ENCODE measurements around the gene PARD3. TPM values are rescaled to one million over a fixed set of nuclear protein-coding genes. Genes with fewer than 3 reads are reported as not detected.
A peak's percentile ranks its signal among the peaks of the same experiment; 100 is the strongest.

The PARD3 gene
- total RNA-seq, 4 donors from 2014 or later: 27.3 to 65.3 (median 55.6) TPM

- in situ Hi-C loops (cut with MboI; ENCODE audit: low pct_ligation_motif_present in 1 of 4, low pct_unique_long_range_greater_than_20kb in 1 of 4, low sequenced_read_pairs in 3 of 4) (no loop called here), intact Hi-C loops (cut with DNase I; ENCODE audit: low total_unique reads) (no loop called here)
- no peak overlapping the region for H3K4me3 ChIP-seq
- peaks cover 3 to 52% (median 29%) of the 10 kb centered on the region in 4 donors for H3K4me1 ChIP-seq
- DNase-seq: peak; percentile 78
- TF ChIP-seq POLR2A (IDR thresholded peaks at IDR 0.05) (no peak), EP300 (IDR thresholded peaks at IDR 0.05; ENCODE audit: low read depth) (no peak), CTCF (IDR thresholded peaks at IDR 0.05) (no peak), POLR2AphosphoS5 (IDR thresholded peaks at IDR 0.05) (no peak)
- no peaks in the 10 kb centered on the region for H3K9me3 ChIP-seq
- no peaks in the 10 kb centered on the region for H3K36me3 ChIP-seq
- WGBS, 2 donors (ENCODE audit: low coverage in 1 of 2): 14 to 28% methylated on average over 7 to 8 of the region's 8 CpGs
- no peaks in the 10 kb centered on the region for H3K27me3 ChIP-seq
- peak overlapping the region; percentile 52 to 81 (median 76) for H3K27ac ChIP-seq
Observed at GRCh38 chr10:34861293-34862021, 46.4 kb upstream of the PARD3 start.

- no peak overlapping the region for H3K27ac ChIP-seq
- H3K4me3 ChIP-seq: no peak overlapping the region
- H3K9me3 ChIP-seq: no peaks in the 10 kb centered on the region
- intact Hi-C loops (cut with DNase I; ENCODE audit: low total_unique reads) (no loop called here), in situ Hi-C loops (cut with MboI; ENCODE audit: low pct_ligation_motif_present in 1 of 4, low pct_unique_long_range_greater_than_20kb in 1 of 4, low sequenced_read_pairs in 3 of 4) (no loop called here)
- no peak for DNase-seq
- no peaks in the 10 kb centered on the region for H3K36me3 ChIP-seq
- H3K4me1 ChIP-seq: peaks cover 3 to 43% (median 25%) of the 10 kb centered on the region in 4 donors
- no peak for TF ChIP-seq CTCF (IDR thresholded peaks at IDR 0.05)
- TF ChIP-seq POLR2AphosphoS5 (IDR thresholded peaks at IDR 0.05): no peak
- no peak for TF ChIP-seq EP300 (IDR thresholded peaks at IDR 0.05; ENCODE audit: low read depth)
- no peak for TF ChIP-seq POLR2A (IDR thresholded peaks at IDR 0.05)
- H3K27me3 ChIP-seq: no peaks in the 10 kb centered on the region
Observed at GRCh38 chr10:34859170-34859569, 44.1 kb upstream of the PARD3 start.

- TF ChIP-seq POLR2A (IDR thresholded peaks at IDR 0.05): no peak
- no peak for TF ChIP-seq CTCF (IDR thresholded peaks at IDR 0.05)
- TF ChIP-seq POLR2AphosphoS5 (IDR thresholded peaks at IDR 0.05): no peak
- TF ChIP-seq EP300 (IDR thresholded peaks at IDR 0.05; ENCODE audit: low read depth): no peak
- Histone ChIP-seq H3K4me3 (no peak overlapping the region), H3K27ac (no peak overlapping the region), H3K36me3 (no peaks in the 10 kb centered on the region), H3K27me3 (no peaks in the 10 kb centered on the region), H3K4me1 (peaks cover 3 to 33% (median 19%) of the 10 kb centered on the region in 4 donors), H3K9me3 (no peaks in the 10 kb centered on the region)
- DNase-seq: no peak
- WGBS, 2 donors (ENCODE audit: low coverage in 1 of 2): 69 to 82% methylated on average over 4 to 8 of the region's 8 CpGs
- in situ Hi-C loops (cut with MboI; ENCODE audit: low pct_ligation_motif_present in 1 of 4, low pct_unique_long_range_greater_than_20kb in 1 of 4, low sequenced_read_pairs in 3 of 4): no loop called here
- intact Hi-C loops (cut with DNase I; ENCODE audit: low total_unique reads): no loop called here
Observed at GRCh38 chr10:34858003-34858402, 42.9 kb upstream of the PARD3 start.

- WGBS, 2 donors (ENCODE audit: low coverage in 1 of 2): 16 to 20% methylated on average over 4 to 6 of the region's 6 CpGs
- in situ Hi-C loops (cut with MboI; ENCODE audit: low pct_ligation_motif_present in 1 of 4, low pct_unique_long_range_greater_than_20kb in 1 of 4, low sequenced_read_pairs in 3 of 4): no loop called here
- intact Hi-C loops (cut with DNase I; ENCODE audit: low total_unique reads): no loop called here
- Histone ChIP-seq H3K9me3 (no peaks in the 10 kb centered on the region), H3K36me3 (no peaks in the 10 kb centered on the region), H3K27me3 (no peaks in the 10 kb centered on the region), H3K4me1 (peaks cover 0 to 7% (median 3%) of the 10 kb centered on the region in 4 donors), H3K4me3 (no peak overlapping the region), H3K27ac (no peak overlapping the region)
- DNase-seq: no peak
- no peak for TF ChIP-seq CTCF (IDR thresholded peaks at IDR 0.05)
- TF ChIP-seq POLR2AphosphoS5 (IDR thresholded peaks at IDR 0.05): no peak
- no peak for TF ChIP-seq POLR2A (IDR thresholded peaks at IDR 0.05)
- TF ChIP-seq EP300 (IDR thresholded peaks at IDR 0.05; ENCODE audit: low read depth): no peak
Observed at GRCh38 chr10:34854147-34854601, 39.1 kb upstream of the PARD3 start.
